Measurements from ENCODE around the gene SUCLA2. TPM values are rescaled to one million over a fixed set of nuclear protein-coding genes. Genes with fewer than 3 reads are reported as not detected.

The SUCLA2 gene
- total RNA-seq, 3 donors from 2014 or later: 42.3 to 75.4 (median 61.3) TPM

- H3K9me3 ChIP-seq: no peaks in the 10 kb centered on the region
- no peaks in the 10 kb centered on the region for H3K27me3 ChIP-seq
- intact Hi-C loops (cut with DNase I; ENCODE audit: low total_unique reads): no loop called here
- no peak overlapping the region for H3K4me3 ChIP-seq
- DNase-seq (ENCODE audit: low spot score in 2 of 2): no peak
- H3K36me3 ChIP-seq: no peaks in the 10 kb centered on the region
- TF ChIP-seq POLR2AphosphoS5 (IDR thresholded peaks at IDR 0.05) (no peak), CTCF (IDR thresholded peaks at IDR 0.05) (no peak), POLR2A (IDR thresholded peaks at IDR 0.05) (no peak)
- no peak overlapping the region for H3K27ac ChIP-seq
- peaks cover 0 to 5% of the 10 kb centered on the region in 2 donors for H3K4me1 ChIP-seq
These were observed 3.7 kb downstream of the SUCLA2 start for GRCh38 chr13:47997384-47997783.

GRCh38 chr13:47991859-47992258, 9.2 kb downstream of the SUCLA2 start:
- intact Hi-C loops (cut with DNase I; ENCODE audit: low total_unique reads): no loop called here
- Histone ChIP-seq H3K9me3 (no peaks in the 10 kb centered on the region), H3K4me3 (no peak overlapping the region), H3K4me1 (no peaks in the 10 kb centered on the region), H3K27me3 (no peaks in the 10 kb centered on the region), H3K27ac (no peak overlapping the region), H3K36me3 (no peaks in the 10 kb centered on the region)
- TF ChIP-seq CTCF (IDR thresholded peaks at IDR 0.05) (no peak), POLR2A (IDR thresholded peaks at IDR 0.05) (no peak), POLR2AphosphoS5 (IDR thresholded peaks at IDR 0.05) (no peak)
- DNase-seq (ENCODE audit: low spot score in 2 of 2): no peak

- Histone ChIP-seq H3K27me3 (no peaks in the 10 kb centered on the region), H3K36me3 (no peaks in the 10 kb centered on the region), H3K27ac (no peak overlapping the region), H3K4me1 (no peaks in the 10 kb centered on the region), H3K4me3 (no peak overlapping the region), H3K9me3 (no peaks in the 10 kb centered on the region)
- intact Hi-C loops (cut with DNase I; ENCODE audit: low total_unique reads): no loop called here
- TF ChIP-seq POLR2A (IDR thresholded peaks at IDR 0.05) (no peak), CTCF (IDR thresholded peaks at IDR 0.05) (no peak), POLR2AphosphoS5 (IDR thresholded peaks at IDR 0.05) (no peak)
- no peak for DNase-seq (ENCODE audit: low spot score in 2 of 2)
These were observed 10.1 kb downstream of the SUCLA2 start for GRCh38 chr13:47990920-47991466.

GRCh38 chr13:47990427-47990826, 10.6 kb downstream of the SUCLA2 start:
- TF ChIP-seq POLR2AphosphoS5 (IDR thresholded peaks at IDR 0.05) (no peak), CTCF (IDR thresholded peaks at IDR 0.05) (no peak), POLR2A (IDR thresholded peaks at IDR 0.05) (no peak)
- H3K27me3 ChIP-seq: no peaks in the 10 kb centered on the region
- H3K4me1 ChIP-seq: no peaks in the 10 kb centered on the region
- no peak overlapping the region for H3K4me3 ChIP-seq
- DNase-seq (ENCODE audit: low spot score in 2 of 2): no peak
- H3K27ac ChIP-seq: no peak overlapping the region
- no peaks in the 10 kb centered on the region for H3K9me3 ChIP-seq
- intact Hi-C loops (cut with DNase I; ENCODE audit: low total_unique reads): no loop called here
- H3K36me3 ChIP-seq: no peaks in the 10 kb centered on the region

- TF ChIP-seq POLR2AphosphoS5 (IDR thresholded peaks at IDR 0.05) (no peak), CTCF (IDR thresholded peaks at IDR 0.05) (no peak), POLR2A (IDR thresholded peaks at IDR 0.05) (no peak)
- Histone ChIP-seq H3K27ac (no peak overlapping the region), H3K36me3 (no peaks in the 10 kb centered on the region), H3K9me3 (peaks cover 0 to 5% of the 10 kb centered on the region in 2 donors), H3K27me3 (no peaks in the 10 kb centered on the region), H3K4me1 (no peaks in the 10 kb centered on the region), H3K4me3 (no peak overlapping the region)
- intact Hi-C loops (cut with DNase I; ENCODE audit: low total_unique reads): no loop called here
- no peak for DNase-seq (ENCODE audit: low spot score in 2 of 2)
These were observed 18.0 kb downstream of the SUCLA2 start for GRCh38 chr13:47983070-47983469.
